ENCODE results near the gene GPALPP1.
"Not testable (repeated sequence)": the region's sequence is repeated elsewhere in the genome, so short reads cannot be mapped to it uniquely, and the experiment has no call there.

GPALPP1 gene

GRCh38 chr13:45007225-45007624, 17.9 kb downstream of the GPALPP1 start:
- no peak for FAIRE-seq

GRCh38 chr13:45007823-45008222, 18.5 kb downstream of the GPALPP1 start:
- FAIRE-seq = no peak

GRCh38 chr13:45011198-45011597, 21.9 kb downstream of the GPALPP1 start:
- FAIRE-seq = no peak

- no peak for FAIRE-seq
Measured at GRCh38 chr13:45015300-45015699, 26.0 kb downstream of the GPALPP1 start.

GRCh38 chr13:45016792-45017425, 27.6 kb downstream of the GPALPP1 start:
- FAIRE-seq = no peak

GRCh38 chr13:45019981-45020380, 30.6 kb downstream of the GPALPP1 start:
- not testable (repeated sequence) for FAIRE-seq

GRCh38 chr13:45021250-45021649, 31.9 kb downstream of the GPALPP1 start:
- FAIRE-seq = no peak

- no peak for FAIRE-seq
Measured at GRCh38 chr13:45024847-45025246, 35.5 kb downstream of the GPALPP1 start.

- FAIRE-seq = no peak
Measured at GRCh38 chr13:45034342-45034741, 45.0 kb downstream of the GPALPP1 start.

GRCh38 chr13:45036206-45036605, 46.9 kb downstream of the GPALPP1 start:
- no peak for FAIRE-seq

GRCh38 chr13:45040173-45040572, 50.8 kb downstream of the GPALPP1 start:
- no peak for FAIRE-seq

- FAIRE-seq = no peak
Measured at GRCh38 chr13:45040622-45041021, 51.3 kb downstream of the GPALPP1 start.

GRCh38 chr13:45042539-45042938, 53.2 kb downstream of the GPALPP1 start:
- FAIRE-seq = no peak

GRCh38 chr13:45046445-45046844, 57.1 kb downstream of the GPALPP1 start:
- FAIRE-seq = no peak

GRCh38 chr13:45047394-45048310, 58.3 kb downstream of the GPALPP1 start:
- peak; percentile 88 for FAIRE-seq

GRCh38 chr13:45048890-45049407, 59.6 kb downstream of the GPALPP1 start:
- FAIRE-seq = no peak

GRCh38 chr13:45049478-45049877, 60.1 kb downstream of the GPALPP1 start:
- FAIRE-seq = no peak

- no peak for FAIRE-seq
Measured at GRCh38 chr13:45051315-45051714, 62.0 kb downstream of the GPALPP1 start.

GRCh38 chr13:45055198-45055901, 66.0 kb downstream of the GPALPP1 start:
- FAIRE-seq = no peak

GRCh38 chr13:45055902-45056648, 66.7 kb downstream of the GPALPP1 start:
- FAIRE-seq = no peak

GRCh38 chr13:45060062-45060461, 70.7 kb downstream of the GPALPP1 start:
- no peak for FAIRE-seq

- no peak for FAIRE-seq
Measured at GRCh38 chr13:45063261-45063860, 74.0 kb downstream of the GPALPP1 start.
